HG03025 (cell line): ENCODE results near the gene HSPG2.
"Not testable (repeated sequence)": the region's sequence is repeated elsewhere in the genome, so short reads cannot be mapped to it uniquely, and the experiment has no call there.

Source experiments
- ATAC-seq: cut with Tn5 transposase; IDR thresholded peaks from one replicate; pipeline ENCODE4 v1.9.1; 2021; ENCODE audit warnings: mild to moderate bottlenecking, moderate library complexity; ENCODE audit not compliant: unreplicated experiment, low FRiP score

Gene HSPG2

DNA sequence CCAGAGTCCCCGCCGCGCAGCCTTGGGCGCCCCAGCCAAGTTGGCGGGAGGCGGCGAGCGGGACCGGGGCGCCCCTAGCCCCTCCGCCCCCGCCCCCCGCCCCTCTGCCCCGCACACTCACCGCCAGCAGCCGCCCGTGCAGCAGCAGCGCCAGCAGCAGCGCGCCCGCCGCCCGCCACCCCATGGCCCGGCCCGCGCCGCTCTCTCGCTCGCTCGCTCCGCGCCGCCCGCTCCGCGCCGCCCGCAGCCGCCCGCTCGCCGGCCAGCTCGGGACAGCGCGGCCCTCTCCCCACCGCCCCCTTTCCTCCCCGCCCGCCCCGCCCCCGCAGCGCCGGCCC lies at the start of gene HSPG2:
TSS of gene HSPG2 (minus strand) at position 277 of the 338 bp plus-strand sequence. CDS start at position 184, 93 bp downstream.
- no peak for ATAC-seq

DNA sequence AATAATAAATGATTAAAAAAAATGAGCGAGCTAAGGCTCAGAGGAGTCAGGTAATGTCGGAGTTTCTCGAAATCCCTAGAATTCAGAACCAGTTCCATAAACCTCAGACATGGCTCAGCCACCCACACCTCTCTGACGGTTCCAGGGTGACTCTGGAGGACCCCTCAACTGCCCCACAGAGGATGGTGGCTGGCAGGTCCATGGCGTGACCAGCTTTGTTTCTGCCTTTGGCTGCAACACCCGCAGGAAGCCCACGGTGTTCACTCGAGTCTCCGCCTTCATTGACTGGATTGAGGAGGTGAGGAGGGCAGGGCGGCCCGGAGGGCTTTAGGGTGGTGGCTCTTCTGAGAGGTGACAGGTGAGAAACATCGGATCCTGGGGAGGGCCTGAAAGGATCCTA lies 49.3 kb upstream of the HSPG2 start:
- ATAC-seq: not testable (repeated sequence)

DNA sequence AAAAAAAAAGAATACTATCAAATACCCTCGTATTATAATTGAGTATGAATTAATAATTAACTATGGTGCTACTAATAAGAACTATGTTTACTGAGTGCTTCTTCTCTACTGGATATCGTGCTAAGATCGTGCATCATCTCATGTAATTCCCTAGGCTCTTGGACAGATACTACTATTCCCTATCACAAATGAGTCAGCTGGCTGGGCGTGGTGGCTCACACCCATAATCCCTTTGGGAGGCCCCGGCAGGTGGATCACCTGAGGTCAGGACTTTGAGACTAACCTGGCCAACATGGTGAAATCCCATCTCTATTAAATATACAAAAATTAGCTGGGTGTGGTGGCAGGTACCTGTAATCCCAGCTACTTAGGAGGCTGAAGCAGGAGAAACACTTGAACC lies 48.8 kb upstream of the HSPG2 start:
- not testable (repeated sequence) for ATAC-seq

DNA sequence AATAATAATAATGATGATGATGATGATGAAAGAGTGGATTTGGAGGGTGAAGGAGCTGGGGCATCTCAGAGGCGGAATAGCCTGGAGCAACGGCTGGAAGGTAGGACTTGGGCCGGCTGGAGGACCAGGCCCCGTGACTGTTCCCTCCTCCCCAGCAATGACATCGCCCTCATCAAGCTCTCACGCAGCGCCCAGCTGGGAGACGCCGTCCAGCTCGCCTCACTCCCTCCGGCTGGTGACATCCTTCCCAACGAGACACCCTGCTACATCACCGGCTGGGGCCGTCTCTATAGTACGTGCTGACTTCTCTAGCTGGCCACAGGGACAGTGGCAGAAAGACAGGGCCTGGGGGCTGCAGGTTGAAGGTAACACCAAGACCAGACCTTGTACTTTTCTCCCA lies 46.4 kb upstream of the HSPG2 start:
- ATAC-seq: not testable (repeated sequence)

DNA sequence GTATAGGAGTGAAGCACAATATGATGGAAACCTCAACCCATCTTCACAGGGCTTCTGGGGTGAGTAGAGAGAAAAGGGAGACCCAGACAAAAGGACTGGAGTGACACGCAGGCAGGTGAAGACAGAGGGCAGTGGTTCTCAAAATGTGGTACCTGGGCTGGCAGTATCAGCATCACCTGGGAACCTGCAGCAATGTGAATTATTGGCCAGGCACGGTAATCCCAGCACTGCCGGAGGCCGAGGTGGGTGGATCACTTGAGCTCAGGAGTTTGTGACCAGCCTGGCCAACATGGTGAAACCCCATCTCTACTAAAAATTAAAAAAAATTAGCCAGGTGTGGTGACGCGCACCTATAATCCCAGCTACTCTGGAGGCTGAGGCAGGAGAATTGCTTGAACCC lies 45.0 kb upstream of the HSPG2 start:
- ATAC-seq: not testable (repeated sequence)

DNA sequence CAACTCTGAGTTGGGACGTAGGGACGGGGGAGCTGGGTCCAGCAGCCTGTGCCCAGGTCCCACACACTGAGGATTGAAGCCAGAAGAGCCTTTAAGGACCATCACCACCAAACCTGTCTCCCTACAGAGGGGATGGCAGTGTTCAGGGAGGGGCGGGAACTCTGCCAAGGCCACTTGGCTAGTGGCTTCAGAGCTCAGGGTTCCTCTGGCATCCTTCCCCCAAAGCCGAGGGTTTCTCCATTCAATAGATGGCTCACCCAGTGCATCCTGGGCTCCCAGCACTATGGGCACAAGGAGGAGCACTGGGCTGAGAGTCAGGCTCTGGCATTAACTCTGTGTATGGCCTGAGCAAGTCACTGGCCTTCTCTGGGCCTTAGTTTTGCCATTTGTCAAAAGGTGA lies 44.1 kb upstream of the HSPG2 start:
- not testable (repeated sequence) for ATAC-seq

DNA sequence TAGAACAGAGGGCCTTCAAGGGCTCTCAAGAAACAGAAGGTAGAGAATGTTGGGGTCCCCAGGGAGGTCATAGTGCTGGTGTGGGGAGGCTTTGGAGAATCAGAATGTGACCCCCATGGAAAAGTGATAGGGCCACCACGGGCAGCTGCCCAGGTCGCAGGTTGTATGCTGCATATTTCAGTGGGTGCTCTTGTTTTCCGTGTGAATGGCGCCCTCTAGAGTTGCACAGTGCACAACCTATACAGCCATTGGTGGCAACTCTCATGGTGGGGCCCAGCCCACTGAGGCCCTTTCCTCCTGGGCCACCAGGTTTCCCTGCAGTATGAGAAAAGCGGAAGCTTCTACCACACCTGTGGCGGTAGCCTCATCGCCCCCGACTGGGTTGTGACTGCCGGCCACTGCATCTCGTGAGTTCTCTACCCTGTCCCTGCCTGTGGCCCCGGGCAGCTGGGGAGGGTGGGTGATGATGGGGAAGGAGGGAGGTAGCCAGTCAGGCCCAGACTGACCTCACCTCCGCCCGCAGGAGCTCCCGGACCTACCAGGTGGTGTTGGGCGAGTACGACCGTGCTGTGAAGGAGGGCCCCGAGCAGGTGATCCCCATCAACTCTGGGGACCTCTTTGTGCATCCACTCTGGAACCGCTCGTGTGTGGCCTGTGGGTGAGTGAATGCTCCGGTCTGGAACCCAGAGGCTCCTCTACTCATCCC lies 43.6 kb upstream of the HSPG2 start:
- ATAC-seq: not testable (repeated sequence)

DNA sequence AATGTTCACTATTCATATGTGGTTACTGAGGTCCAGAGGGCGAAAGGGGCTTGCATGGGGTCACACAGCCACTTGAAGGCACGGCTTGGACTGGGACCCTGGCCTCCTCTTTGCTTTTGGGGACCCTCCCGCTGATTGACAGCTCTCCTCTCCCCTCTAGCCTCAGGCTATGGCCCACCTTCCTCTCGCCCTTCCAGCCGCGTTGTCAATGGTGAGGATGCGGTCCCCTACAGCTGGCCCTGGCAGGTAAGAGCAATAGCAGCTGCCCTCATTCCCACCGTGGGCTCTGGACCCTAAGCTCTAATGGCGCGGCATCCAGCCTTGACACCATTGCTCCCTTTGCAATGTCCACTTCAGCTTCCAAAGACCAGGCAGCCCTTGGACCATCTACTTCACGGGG lies 41.1 kb upstream of the HSPG2 start:
- ATAC-seq: not testable (repeated sequence)

DNA sequence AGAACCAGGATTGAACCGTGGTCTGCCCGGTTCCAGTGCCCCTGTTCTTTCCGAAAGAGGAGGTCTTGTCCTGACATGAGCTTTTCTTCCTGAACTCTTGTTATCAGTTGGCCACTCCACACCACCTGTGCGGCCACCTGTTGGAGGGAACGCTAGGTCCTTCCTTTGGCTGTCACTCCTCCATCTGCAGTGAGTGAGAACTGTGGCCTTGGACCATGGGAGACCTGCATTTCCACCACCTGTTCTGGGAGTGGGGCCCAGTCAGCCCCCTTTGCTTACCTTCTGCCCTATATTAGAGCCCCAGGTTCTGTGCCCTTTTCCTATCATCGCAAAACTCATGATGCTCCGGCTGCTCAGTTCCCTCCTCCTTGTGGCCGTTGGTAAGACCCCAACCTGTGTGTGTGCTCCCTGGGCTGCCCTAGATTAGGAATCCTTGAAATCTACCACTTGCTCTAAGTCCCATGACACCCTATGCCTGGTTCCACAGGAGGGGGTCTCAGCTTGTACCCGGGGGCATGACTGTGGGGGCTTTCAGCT lies 39.7 kb upstream of the HSPG2 start, which contains the start of gene CELA3B:
TSS of gene CELA3B (plus strand) at position 320 of the 537 bp plus-strand sequence. CDS start at position 338, 18 bp downstream.
- ATAC-seq: not testable (repeated sequence)

DNA sequence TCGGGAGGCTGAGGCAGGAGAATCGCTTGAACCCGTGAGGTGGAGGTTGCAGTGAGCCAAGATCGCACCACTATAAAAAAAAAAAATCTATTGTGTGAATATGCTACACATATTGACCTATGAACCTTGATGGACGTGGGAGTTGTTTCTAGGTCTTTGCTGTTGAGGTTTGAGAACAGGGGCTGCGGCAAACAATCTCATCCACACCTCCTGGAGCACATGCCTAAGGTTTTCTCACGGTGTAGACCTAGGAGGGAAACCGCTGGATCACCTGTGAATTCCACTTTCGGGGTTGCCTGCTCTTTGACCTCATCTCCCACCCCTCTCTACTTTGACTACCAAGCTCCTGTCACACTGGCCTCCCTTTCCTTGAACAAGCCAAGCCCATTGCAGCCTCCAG lies 38.2 kb upstream of the HSPG2 start:
- ATAC-seq: not testable (repeated sequence)

DNA sequence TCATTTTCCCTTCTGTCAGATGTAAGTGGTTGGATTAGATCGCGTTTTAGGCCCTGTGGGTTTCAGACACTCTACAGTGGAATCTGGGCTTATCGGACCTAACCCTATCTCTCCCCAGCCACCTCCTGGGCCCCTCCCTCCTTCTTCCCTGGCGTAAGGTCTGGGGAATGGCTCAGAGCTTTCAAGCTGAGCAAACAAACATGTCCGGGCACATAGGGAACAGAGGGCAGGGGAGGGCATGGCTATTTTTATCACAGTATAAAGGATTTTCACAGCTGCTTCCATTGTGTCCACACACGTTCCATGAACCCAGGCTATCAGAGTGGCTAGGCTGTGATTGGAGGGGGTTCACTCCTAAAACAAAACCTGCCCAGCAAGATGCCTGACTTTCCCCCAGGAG lies 37.6 kb upstream of the HSPG2 start:
- not testable (repeated sequence) for ATAC-seq

DNA sequence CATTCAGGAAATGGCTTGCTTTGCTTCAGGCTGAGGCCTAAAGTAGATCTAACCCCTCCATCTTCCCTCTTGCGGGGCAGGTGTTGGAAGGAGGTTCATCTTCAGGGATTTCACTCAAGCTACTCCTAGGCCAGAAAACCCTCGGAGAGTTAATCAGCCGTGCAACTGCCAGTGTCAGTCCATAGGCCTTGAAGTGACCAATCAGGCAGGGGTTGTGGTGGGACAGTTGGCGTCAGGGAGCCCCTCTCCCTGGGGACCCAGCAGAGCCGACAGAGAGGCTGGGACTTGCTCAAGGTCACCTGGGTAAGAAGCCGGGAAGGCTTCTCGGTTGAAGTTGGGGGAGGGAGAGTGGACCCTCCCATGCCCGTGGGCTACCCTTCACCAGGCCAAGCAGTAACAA lies 36.8 kb upstream of the HSPG2 start:
- not testable (repeated sequence) for ATAC-seq

DNA sequence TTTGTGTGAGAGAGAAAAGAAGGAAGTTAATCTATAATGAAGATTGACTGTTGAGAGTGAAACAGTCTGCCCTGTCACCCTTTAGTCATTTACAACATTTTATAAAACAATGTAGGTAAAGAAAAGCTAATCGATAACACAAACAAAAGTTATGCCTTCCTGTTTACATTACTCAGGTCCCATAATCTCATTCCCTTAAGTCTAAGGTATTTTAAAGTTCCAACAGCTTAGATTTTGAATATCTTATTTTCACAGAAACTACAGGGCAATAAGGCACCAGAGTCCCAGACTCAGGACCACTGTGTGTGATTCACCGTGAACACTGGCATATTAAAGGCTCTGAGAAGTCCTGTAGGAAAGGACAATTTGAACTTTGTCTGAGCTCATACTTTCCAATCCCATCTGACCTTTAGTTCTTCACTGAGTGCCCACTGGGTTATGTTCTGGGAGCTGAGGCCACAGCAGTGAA lies 35.9 kb upstream of the HSPG2 start:
- not testable (repeated sequence) for ATAC-seq

DNA sequence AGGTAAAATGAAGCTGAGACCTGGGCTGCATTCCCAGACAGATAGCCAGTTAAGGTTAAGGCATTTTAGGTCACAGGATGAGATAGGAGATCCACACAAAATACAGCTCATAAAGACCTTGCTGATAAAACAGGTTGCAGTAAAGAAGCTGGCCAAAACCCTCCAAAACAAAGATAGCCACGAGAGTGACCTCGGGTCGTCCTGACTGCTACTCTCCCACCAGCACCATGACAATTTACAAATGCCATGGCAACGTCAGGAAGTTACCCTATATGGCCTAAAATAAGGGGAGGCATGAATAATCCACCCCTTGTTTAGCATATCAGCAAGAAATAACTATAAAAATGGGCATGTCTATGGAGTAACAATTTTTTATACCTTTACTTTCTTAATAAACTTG lies 33.4 kb upstream of the HSPG2 start:
- ATAC-seq: not testable (repeated sequence)

DNA sequence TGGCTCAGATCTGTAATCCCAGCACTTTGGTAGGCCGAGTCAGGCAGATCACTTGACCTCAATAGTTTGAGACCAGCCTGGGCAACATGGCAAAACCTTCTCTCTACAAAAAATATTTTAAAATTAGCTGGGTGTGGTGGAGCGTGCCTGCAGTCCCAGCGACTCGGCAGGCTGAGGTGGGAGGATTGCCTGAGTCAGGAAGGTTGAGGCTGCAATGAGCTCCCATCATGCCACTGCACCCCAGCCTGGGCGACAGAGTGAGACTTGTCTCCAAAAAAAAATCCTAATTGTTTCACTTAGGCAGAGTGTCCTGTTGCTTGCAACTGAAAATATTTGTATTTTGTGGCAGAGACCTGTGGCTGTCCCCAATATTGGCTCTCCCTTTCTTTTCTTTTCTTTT lies 32.0 kb upstream of the HSPG2 start:
- not testable (repeated sequence) for ATAC-seq

DNA sequence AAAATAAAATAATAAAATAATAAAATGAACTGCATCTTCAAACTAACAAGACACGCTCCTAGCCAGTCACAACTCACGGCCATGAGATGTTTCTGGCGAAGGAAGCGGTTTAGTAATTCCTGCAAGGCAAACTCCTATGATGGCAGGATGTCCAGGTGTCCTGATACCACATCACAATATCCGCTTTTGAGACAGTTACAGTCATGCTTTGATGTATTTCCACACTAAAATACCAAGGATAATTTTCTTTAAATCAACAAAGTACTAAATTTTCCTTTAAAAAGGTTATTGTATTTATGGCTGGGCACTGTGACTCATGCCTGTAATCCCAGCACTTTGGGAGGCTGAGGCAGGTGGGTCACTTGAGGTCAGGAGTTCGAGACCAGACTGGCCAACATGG lies 30.1 kb upstream of the HSPG2 start:
- not testable (repeated sequence) for ATAC-seq

DNA sequence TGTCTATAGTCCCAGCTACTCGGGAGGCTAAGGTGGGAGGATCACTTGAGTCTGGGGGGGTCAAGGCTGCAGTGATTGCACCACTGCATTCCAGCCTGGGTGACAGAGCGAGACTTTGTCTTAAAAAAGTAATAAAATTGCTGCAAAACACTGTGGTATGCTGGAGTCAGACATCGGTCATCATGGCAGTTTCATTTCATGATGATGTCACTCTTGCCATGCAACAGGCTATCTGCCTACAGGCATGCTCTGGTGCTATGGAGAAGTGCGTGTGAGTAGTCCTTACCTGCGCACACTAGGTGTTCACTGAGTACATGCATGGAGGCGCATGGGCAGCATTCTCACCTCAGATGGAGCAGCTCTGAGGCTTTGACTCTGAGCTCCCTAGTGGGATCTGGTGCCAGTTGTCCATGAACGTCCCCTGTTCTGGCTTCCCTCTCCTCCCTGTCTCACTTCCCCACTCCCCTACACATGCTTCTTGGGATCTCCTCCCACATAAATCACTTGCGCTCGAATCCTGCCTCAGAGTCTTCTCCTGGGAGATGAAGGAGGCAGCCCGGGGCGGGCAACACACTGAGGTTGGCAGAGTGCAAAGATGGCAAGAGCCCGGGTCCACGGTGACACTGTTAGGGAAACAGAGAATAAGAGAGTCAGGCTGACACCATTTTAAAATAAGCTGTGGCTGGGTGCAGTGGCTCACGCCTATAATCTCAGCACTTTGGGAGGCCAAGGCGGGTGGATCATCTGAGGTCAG lies 29.3 kb upstream of the HSPG2 start:
- ATAC-seq: no peak

DNA sequence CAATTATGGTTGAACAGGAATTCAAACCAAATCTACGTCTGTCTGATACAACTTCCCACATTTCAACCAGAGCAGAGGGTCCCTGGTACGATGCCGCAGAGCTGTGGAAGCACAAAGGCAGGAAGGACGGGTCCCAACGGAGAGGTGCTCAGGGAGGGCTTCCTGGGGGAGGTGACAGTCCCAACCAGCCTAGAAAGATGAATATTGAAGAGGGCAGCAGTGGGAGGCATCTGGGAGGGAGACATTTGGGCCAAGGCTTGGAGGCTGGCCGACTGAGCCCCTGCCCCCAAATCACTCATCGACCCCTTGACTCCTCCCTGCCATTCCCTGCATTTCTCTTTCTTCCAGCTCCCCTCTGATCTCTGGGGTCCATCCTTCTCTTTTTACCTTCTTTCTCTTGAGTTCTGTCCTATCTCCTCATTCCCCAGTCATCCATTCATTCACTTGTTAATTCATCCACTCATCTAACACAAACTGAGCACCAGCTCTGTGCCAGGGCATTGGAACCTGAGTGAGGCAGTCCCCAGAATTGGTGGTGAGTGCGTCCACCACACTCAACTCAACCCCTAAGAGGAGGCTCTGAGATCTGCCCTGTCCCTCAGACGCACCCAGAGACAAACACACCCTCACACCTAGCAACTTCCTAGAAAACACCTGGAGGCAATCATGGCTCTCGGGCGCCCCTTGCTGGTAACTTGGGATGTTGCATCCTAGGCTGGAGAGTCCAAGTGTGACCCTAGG lies 26.5 kb upstream of the HSPG2 start:
- no peak for ATAC-seq

DNA sequence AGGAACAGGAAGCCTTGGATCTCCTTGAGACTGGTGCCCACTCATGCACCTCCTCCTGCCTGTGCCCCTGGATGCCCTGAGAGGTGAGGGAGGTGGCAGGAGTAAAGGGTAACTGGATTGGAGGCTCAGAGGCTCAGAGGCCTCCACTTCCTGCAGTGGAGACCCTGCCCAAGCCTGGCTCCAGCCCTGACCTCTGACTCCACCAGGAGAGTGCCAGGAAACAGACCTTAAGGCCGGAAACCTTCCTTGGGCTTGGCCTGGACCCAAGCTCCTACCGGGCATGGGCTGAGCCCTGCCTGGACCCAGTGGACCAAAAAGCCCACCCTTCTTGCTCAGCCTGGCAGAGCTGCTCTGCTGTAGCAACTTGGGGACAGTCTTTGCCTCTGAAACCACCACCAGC lies 24.7 kb upstream of the HSPG2 start:
- ATAC-seq: no peak

DNA sequence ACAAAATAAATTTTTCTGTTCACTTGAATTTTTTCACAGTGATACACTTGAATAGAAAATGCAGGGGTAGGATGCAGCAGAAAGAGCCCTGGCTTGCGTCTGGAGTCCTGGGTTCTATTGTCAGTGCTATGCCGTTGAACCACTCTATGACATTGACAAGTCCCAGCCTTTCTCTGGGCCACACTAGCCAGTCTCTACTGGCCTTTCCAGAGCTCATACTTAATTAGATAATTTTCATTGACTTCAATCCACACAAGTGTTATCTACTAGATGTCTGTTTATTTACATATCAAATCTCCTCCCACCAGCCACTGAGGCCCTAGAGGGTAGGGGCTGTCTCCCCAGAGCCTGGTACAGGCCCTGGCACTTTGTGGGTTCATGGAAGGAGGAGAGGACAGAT lies 24.2 kb upstream of the HSPG2 start:
- no peak for ATAC-seq
